GM21737 (cell line): ENCODE results near the gene NCAPD3.
"Not testable (repeated sequence)": the region's sequence is repeated elsewhere in the genome, so short reads cannot be mapped to it uniquely, and the experiment has no call there.

Source experiments
- ATAC-seq: cut with Tn5 transposase; IDR thresholded peaks from one replicate; pipeline ENCODE4 v1.9.1; 2021; ENCODE audit warnings: mild to moderate bottlenecking, moderate library complexity; ENCODE audit not compliant: unreplicated experiment

NCAPD3 gene

GRCh38 chr11:134224710-134225664 is 1.2 kb upstream of the NCAPD3 start:
- peak; percentile 21 for ATAC-seq

- no peak for ATAC-seq
Measured at GRCh38 chr11:134223121-134223520, 646 bp downstream of the NCAPD3 start.

- no peak for ATAC-seq
Measured at GRCh38 chr11:134216816-134217215, 7.0 kb downstream of the NCAPD3 start.

- no peak for ATAC-seq
Measured at GRCh38 chr11:134215836-134216235, 7.9 kb downstream of the NCAPD3 start.

DNA sequence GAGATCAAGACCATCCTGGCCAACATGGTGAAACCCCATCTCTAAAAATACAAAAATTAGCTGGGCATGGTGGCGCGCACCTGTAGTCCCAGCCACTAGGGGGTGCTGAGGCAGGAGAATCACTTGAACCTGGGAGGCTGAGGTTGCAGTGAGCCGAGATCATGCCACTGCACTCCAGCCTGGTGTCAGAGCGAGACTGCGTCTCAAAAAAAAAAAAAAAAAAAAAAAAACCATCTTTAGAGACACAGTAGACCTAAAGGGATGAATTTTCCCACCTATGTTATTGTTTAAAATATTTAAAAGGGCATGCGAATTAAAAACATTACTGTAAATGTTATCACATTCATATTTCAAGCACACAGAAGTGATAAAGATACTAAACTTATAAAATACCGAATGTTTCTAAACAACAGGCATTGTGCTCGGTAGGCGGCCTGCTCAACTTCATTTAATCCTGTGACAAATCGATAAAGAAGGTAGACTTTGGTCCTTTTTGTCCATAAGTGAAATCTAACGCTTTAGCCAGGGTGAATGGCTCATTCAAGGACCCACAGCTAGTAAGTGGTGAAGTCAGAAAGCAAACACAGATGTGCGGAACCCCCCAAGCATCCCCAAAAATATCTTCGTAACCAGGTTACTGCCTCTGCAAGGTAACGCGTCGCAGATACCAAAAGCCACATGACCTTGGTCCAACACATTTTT is 16.1 kb downstream of the NCAPD3 start:
- no peak for ATAC-seq

DNA sequence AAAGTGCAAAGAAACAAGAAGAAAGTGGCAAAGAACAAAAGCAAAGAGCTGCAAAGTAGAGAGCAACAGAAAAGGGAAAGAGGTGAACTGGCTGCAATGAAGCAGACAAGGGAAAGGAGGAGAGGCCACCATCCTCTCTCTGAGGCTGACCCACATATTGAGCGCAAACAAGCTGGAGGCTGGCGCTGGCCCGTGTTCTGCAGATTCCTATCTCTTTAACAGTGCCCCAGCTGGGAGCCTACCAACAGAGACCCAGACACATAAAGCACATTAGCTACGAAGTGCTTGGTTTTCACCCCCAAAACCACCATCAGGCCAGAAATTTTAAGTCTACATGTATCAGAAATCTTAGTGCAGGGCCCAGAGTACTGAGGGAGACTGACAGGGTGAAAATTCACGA is 17.6 kb downstream of the NCAPD3 start:
- ATAC-seq = no peak

GRCh38 chr11:134205729-134206128 is 18.0 kb downstream of the NCAPD3 start:
- no peak for ATAC-seq

DNA sequence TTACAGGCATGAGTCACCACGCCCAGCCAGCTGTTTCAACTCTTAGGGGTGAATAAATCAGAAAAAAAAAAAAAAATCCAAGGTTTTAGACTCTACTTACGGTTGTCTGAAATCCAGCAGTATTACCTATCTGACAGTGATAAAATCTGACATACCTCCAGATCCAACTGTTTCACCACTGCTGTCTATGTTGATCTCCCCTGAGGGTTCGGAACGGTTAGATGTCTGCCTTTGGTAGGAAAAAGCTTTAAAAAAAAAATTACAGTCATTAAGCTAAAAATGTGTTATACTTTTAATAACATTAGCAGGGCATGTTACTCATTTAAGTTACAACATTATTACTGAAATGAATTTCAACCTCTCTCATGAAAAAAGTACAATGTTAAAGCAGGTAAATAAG is 21.1 kb downstream of the NCAPD3 start:
- ATAC-seq = no peak

DNA sequence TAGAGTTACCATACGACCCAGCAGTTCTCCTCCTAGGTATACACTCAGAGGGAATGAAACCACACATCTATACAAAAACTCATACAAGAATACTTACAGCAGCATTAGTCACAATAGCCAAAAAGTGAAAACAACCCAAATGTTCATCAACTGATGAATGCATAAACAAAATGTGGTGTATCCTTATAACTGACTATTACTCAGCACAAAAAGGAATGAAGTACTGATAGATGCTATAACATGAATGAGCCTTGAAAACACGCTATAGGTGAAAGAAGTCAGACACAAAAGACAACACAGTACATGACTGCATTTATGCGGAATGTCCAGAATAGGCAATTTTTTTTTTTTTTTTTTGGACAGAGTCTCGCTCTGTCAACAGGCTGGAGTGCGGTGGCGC is 23.1 kb downstream of the NCAPD3 start:
- ATAC-seq = no peak

- no peak for ATAC-seq
Measured at GRCh38 chr11:134199531-134199930, 24.2 kb downstream of the NCAPD3 start.

DNA sequence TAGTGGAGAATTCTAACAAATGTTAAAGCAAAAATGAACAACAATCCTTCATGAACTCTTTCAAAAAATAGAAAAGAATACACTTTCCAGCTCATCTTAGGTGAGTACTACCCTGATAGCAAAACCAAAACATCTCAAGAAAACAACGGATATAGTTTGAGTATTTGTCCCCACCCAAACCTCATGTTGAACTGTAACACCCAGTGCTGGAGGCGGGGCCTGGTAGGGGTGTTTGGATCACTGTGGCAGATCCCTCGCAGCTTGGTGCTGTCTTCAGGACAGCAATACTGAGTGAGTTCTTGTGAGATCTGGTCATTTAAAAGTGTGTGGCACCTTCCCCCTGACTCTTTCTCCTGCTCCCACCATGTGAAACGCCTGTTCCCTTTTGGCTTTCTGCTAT is 27.0 kb downstream of the NCAPD3 start:
- ATAC-seq = no peak

- ATAC-seq = not testable (repeated sequence)
Measured at GRCh38 chr11:134188092-134188491, 35.7 kb downstream of the NCAPD3 start.

- no peak for ATAC-seq
Measured at GRCh38 chr11:134181707-134182106, 42.1 kb downstream of the NCAPD3 start.

DNA sequence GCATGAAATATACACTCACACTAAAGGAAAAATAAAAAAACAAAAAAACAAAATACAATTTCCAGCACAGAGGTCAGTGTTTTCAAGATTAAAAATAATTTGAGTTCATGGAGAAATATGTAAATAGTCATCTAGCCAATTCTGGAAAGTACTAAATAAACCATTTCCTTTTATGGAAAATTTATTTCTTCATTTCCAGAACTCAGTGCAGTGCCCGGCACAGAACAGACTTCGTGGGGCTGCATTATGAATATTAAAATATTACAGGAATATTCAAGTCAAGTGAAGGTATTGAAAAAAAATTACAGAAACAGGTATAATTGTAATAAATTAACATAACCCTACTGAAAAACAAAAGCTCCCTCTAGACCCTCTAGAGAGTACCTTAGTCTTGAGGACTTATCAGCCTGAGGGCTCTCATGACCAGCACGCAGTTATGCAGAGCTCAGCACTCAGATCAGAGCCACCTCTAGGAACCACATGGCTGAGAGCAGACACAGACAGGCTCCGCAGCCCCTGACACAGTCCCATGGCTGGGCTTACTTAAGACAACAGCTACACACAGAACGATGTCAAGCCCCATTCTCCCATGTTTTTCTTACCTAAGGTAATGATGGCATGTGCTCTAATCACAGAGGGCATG is 45.6 kb downstream of the NCAPD3 start:
- no peak for ATAC-seq

- ATAC-seq = no peak
Measured at GRCh38 chr11:134176284-134176683, 47.5 kb downstream of the NCAPD3 start.

DNA sequence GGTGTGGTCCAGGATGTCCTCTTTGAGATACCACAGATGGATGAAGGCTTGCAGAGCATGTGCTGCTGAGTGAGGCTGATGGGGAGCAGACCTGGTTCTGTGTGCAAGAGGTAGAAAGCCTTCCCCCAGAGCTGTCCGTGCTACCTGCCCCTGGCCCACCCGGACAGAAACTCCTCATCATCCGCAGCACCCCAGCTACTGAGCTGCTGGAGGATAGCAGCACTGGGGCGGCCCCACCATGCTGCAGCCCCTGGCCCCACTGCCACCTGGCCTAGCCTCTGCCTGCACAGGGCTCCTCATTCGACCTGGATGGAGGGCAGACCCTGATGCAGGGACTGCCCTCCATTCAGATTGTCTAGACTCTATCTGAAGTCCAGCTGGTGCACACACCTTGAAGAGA is 50.5 kb downstream of the NCAPD3 start:
- ATAC-seq = no peak

DNA sequence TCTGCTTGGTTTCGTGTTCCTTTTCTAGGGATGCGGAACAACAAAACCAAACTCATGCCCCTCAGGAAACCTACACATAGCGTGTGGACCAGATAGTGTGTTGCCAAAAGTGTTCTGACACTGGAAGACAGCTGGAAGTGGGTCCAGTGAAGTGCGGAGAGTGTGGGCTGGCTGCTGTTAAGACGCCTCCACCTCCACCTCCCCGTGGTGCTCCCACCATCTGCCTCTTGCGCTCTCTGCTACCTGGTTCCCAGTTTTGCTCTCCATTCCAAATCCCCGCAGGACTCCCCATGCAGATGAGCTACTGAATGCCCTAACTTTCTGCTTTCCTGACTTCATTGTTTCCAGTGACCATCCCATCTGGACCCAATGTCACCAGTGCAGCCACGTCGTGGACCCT is 51.8 kb downstream of the NCAPD3 start:
- ATAC-seq = no peak

DNA sequence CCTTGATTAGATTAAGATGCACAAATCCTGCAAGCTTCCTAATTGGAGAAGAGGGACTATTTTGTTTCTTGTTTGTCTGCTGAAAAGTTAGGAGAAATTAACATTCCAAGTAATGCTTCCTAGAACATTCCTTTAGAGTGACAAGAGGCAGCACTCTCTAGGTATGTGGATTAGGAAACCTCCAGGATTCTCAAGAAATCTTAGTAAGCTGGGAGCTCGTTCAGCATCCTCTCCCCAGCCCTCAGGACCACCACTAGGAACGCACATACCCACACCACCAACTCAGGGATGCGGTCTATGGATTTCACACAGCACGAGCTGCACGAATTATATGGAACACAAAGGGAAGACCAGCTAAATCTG is 52.9 kb downstream of the NCAPD3 start:
- ATAC-seq = no peak

DNA sequence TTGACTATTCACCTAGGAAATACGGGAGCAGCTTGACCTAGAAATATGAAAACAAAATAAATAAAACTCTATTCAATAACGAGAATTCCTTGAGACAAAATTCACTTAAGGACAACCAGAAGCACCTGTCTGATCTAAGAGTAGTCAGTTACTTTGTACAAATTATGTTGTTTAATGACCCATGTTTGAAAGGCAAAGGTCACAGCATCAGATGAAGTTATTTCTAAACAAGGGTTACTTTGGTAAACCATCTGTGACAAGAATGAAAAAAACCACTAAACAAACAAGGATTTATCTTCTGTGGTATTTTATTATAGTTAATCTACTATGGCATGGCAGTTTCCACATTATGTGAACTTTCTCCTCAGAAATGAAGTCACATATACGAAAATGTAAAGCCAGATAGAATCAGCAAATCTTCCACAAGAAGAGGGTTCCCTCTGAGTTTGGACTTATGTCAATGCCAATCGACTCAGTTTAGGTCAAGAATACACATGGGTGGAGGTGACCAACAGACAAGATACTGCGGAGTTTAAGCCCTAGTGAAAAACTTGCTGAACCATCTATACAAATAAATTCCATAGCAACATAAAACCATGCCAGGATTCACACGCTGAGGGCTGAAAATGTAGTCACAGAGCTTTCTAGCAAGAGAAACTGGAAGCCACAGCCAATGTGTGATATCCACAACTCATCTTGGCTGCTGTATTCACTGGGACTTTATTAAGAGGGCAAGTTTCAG is 53.4 kb downstream of the NCAPD3 start:
- ATAC-seq = no peak

GRCh38 chr11:134164490-134165370 is 59.0 kb downstream of the NCAPD3 start:
- no peak for ATAC-seq
